Measurements from ENCODE around the gene ELOVL1.
"Not testable (repeated sequence)": the region's sequence is repeated elsewhere in the genome, so short reads cannot be mapped to it uniquely, and the experiment has no call there.

ELOVL1 gene

GRCh38 chr1:43367904-43368645 lies at the start of gene ELOVL1:
ELOVL1 (minus strand) TSS chr1:43368011; CDS start chr1:43365609, 2,402 bp downstream.
- no peaks in the 10 kb centered on the region for H3K27me3 ChIP-seq (ENCODE audit: low read depth)
- peak; percentile 82 to 95 for DNase-seq (ENCODE audit: low spot score in 2 of 2)
- H3K9me3 ChIP-seq = no peaks in the 10 kb centered on the region
- H3K4me3 ChIP-seq = peak within 1 kb of the TSS; percentile 72
- in situ Hi-C loops (cut with MboI; ENCODE audit: low sequenced_read_pairs) = no loop called here
- H3K4me1 ChIP-seq = peaks cover 13% of the 10 kb centered on the region
- H3K36me3 ChIP-seq (replicated peaks) = peaks cover 26% of the 10 kb centered on the region

- H3K27me3 ChIP-seq (ENCODE audit: low read depth) = no peaks in the 10 kb centered on the region
- DNase-seq (ENCODE audit: low spot score in 2 of 2) = no peak
- H3K4me3 ChIP-seq = no peak overlapping the region
- in situ Hi-C loops (cut with MboI; ENCODE audit: low sequenced_read_pairs) = no loop called here
- H3K4me1 ChIP-seq = no peaks in the 10 kb centered on the region
- peaks cover 28% of the 10 kb centered on the region for H3K36me3 ChIP-seq (replicated peaks)
- no peaks in the 10 kb centered on the region for H3K9me3 ChIP-seq
These were observed 48.1 kb upstream of the ELOVL1 start for GRCh38 chr1:43415901-43416300.

- Histone ChIP-seq H3K9me3 (no peaks in the 10 kb centered on the region), H3K27me3 (ENCODE audit: low read depth) (no peaks in the 10 kb centered on the region), H3K4me1 (no peaks in the 10 kb centered on the region), H3K36me3 (replicated peaks) (peaks cover 19% of the 10 kb centered on the region), H3K4me3 (no peak overlapping the region)
- DNase-seq (ENCODE audit: low spot score in 2 of 2) = peak; percentile 43 to 78
- in situ Hi-C loops (cut with MboI; ENCODE audit: low sequenced_read_pairs) = loop anchor here (5.0 kb wide), 1 partner anchor 187 kb away; no protein-coding TSS in a partner anchor
These were observed 46.9 kb upstream of the ELOVL1 start for GRCh38 chr1:43414634-43415223.

- H3K36me3 ChIP-seq (replicated peaks) = peaks cover 18% of the 10 kb centered on the region
- not testable (repeated sequence) for H3K27me3 ChIP-seq (ENCODE audit: low read depth); H3K4me1 ChIP-seq; H3K4me3 ChIP-seq; H3K9me3 ChIP-seq; DNase-seq (ENCODE audit: low spot score in 2 of 2)
- in situ Hi-C loops (cut with MboI; ENCODE audit: low sequenced_read_pairs) = loop anchor here (5.0 kb wide), 1 partner anchor 186 kb away; no protein-coding TSS in a partner anchor
These were observed 45.6 kb upstream of the ELOVL1 start for GRCh38 chr1:43413426-43413825.

GRCh38 chr1:43410571-43410970 lies 42.8 kb upstream of the ELOVL1 start:
- Histone ChIP-seq H3K4me1 (no peaks in the 10 kb centered on the region), H3K4me3 (no peak overlapping the region), H3K36me3 (replicated peaks) (peaks cover 19% of the 10 kb centered on the region), H3K27me3 (ENCODE audit: low read depth) (no peaks in the 10 kb centered on the region), H3K9me3 (no peaks in the 10 kb centered on the region)
- in situ Hi-C loops (cut with MboI; ENCODE audit: low sequenced_read_pairs) = loop anchor here (5.0 kb wide), 1 partner anchor 183 kb away; no protein-coding TSS in a partner anchor
- no peak for DNase-seq (ENCODE audit: low spot score in 2 of 2)

GRCh38 chr1:43405876-43406234 lies 38.0 kb upstream of the ELOVL1 start:
- Histone ChIP-seq H3K27me3 (ENCODE audit: low read depth) (no peaks in the 10 kb centered on the region), H3K4me1 (no peaks in the 10 kb centered on the region), H3K4me3 (no peak overlapping the region), H3K36me3 (replicated peaks) (peaks cover 34% of the 10 kb centered on the region), H3K9me3 (no peaks in the 10 kb centered on the region)
- DNase-seq (ENCODE audit: low spot score in 2 of 2) = no peak
- in situ Hi-C loops (cut with MboI; ENCODE audit: low sequenced_read_pairs) = no loop called here

- no peak for DNase-seq (ENCODE audit: low spot score in 2 of 2)
- peaks cover 34% of the 10 kb centered on the region for H3K36me3 ChIP-seq (replicated peaks)
- H3K4me1 ChIP-seq = no peaks in the 10 kb centered on the region
- H3K27me3 ChIP-seq (ENCODE audit: low read depth) = no peaks in the 10 kb centered on the region
- H3K4me3 ChIP-seq = no peak overlapping the region
- H3K9me3 ChIP-seq = no peaks in the 10 kb centered on the region
- in situ Hi-C loops (cut with MboI; ENCODE audit: low sequenced_read_pairs) = no loop called here
These were observed 37.5 kb upstream of the ELOVL1 start for GRCh38 chr1:43405219-43405875.

- no peak for DNase-seq (ENCODE audit: low spot score in 2 of 2)
- H3K4me1 ChIP-seq = no peaks in the 10 kb centered on the region
- H3K9me3 ChIP-seq = no peaks in the 10 kb centered on the region
- H3K27me3 ChIP-seq (ENCODE audit: low read depth) = no peaks in the 10 kb centered on the region
- no peak overlapping the region for H3K4me3 ChIP-seq
- peaks cover 29% of the 10 kb centered on the region for H3K36me3 ChIP-seq (replicated peaks)
- in situ Hi-C loops (cut with MboI; ENCODE audit: low sequenced_read_pairs) = no loop called here
These were observed 36.5 kb upstream of the ELOVL1 start for GRCh38 chr1:43404353-43404752.

GRCh38 chr1:43402089-43402865 lies 34.5 kb upstream of the ELOVL1 start:
- H3K9me3 ChIP-seq = no peaks in the 10 kb centered on the region
- H3K36me3 ChIP-seq (replicated peaks) = peaks cover 21% of the 10 kb centered on the region
- no peak overlapping the region for H3K4me3 ChIP-seq
- in situ Hi-C loops (cut with MboI; ENCODE audit: low sequenced_read_pairs) = no loop called here
- no peak for DNase-seq (ENCODE audit: low spot score in 2 of 2)
- H3K27me3 ChIP-seq (ENCODE audit: low read depth) = no peaks in the 10 kb centered on the region
- H3K4me1 ChIP-seq = no peaks in the 10 kb centered on the region

- H3K4me3 ChIP-seq; H3K4me1 ChIP-seq; H3K27me3 ChIP-seq (ENCODE audit: low read depth); DNase-seq (ENCODE audit: low spot score in 2 of 2); in situ Hi-C loops (cut with MboI; ENCODE audit: low sequenced_read_pairs); H3K9me3 ChIP-seq: not testable (repeated sequence)
- H3K36me3 ChIP-seq (replicated peaks) = peaks cover 14% of the 10 kb centered on the region
These were observed 32.6 kb upstream of the ELOVL1 start for GRCh38 chr1:43400441-43400840.

- no peaks in the 10 kb centered on the region for H3K27me3 ChIP-seq (ENCODE audit: low read depth)
- H3K4me3 ChIP-seq = no peak overlapping the region
- H3K36me3 ChIP-seq (replicated peaks) = no peaks in the 10 kb centered on the region; the same call in 1 of the 2 replicates
- no peaks in the 10 kb centered on the region for H3K9me3 ChIP-seq
- in situ Hi-C loops (cut with MboI; ENCODE audit: low sequenced_read_pairs) = no loop called here
- H3K4me1 ChIP-seq = no peaks in the 10 kb centered on the region
- no peak for DNase-seq (ENCODE audit: low spot score in 2 of 2)
These were observed 30.4 kb upstream of the ELOVL1 start for GRCh38 chr1:43398227-43398626.

- no peak overlapping the region for H3K4me3 ChIP-seq
- no peaks in the 10 kb centered on the region for H3K36me3 ChIP-seq (replicated peaks)
These were observed 28.2 kb upstream of the ELOVL1 start for GRCh38 chr1:43396059-43396458.

GRCh38 chr1:43395523-43395922 lies 27.7 kb upstream of the ELOVL1 start:
- H3K27me3 ChIP-seq (ENCODE audit: low read depth) = no peaks in the 10 kb centered on the region
- in situ Hi-C loops (cut with MboI; ENCODE audit: low sequenced_read_pairs) = no loop called here
- H3K9me3 ChIP-seq = no peaks in the 10 kb centered on the region
- peaks cover 3% of the 10 kb centered on the region; the same call in 1 of the 2 replicates for H3K4me1 ChIP-seq
- DNase-seq (ENCODE audit: low spot score in 2 of 2) = no peak
- no peak overlapping the region for H3K4me3 ChIP-seq
- no peaks in the 10 kb centered on the region for H3K36me3 ChIP-seq (replicated peaks)

More at GRCh38 chr1:43396059-43396458, 28.2 kb upstream of the ELOVL1 start:
- H3K27me3 ChIP-seq (ENCODE audit: low read depth) = no peaks in the 10 kb centered on the region
- no peaks in the 10 kb centered on the region for H3K9me3 ChIP-seq
- no peaks in the 10 kb centered on the region for H3K4me1 ChIP-seq
- no peak for DNase-seq (ENCODE audit: low spot score in 2 of 2)
- in situ Hi-C loops (cut with MboI; ENCODE audit: low sequenced_read_pairs) = no loop called here
